ENCODE data around the gene TMCC2.
"Not testable (repeated sequence)": the region's sequence is repeated elsewhere in the genome, so short reads cannot be mapped to it uniquely, and the experiment has no call there.

GRCh38 chr1:205297546-205298177 is 69.9 kb downstream of the TMCC2 start:
- peak; percentile 51; the same call in 1 of the 2 replicates for TF ChIP-seq CEBPB (IDR thresholded peaks at IDR 0.05)
- TF ChIP-seq EGR1 (IDR thresholded peaks at IDR 0.05); RAD21 (IDR thresholded peaks at IDR 0.05; ENCODE audit: low read depth); MAX (IDR thresholded peaks at IDR 0.05); USF1 (IDR thresholded peaks at IDR 0.05); TAF1 (IDR thresholded peaks at IDR 0.05; ENCODE audit: low read depth); REST (IDR thresholded peaks at IDR 0.05; ENCODE audit: low read depth); ZBTB7A (IDR thresholded peaks at IDR 0.05; ENCODE audit: low read depth); YY1 (IDR thresholded peaks at IDR 0.05; ENCODE audit: low read depth); CREB1 (IDR thresholded peaks at IDR 0.05; ENCODE audit: low read depth): not testable (repeated sequence)
- peak; percentile 76; the same call in 1 of the 2 replicates for TF ChIP-seq EP300 (IDR thresholded peaks at IDR 0.05; ENCODE audit: borderline replicate concordance)
- peak; percentile 73 for TF ChIP-seq TEAD4 (IDR thresholded peaks at IDR 0.05)
- peak; percentile 19; the same call in 1 of the 2 replicates for TF ChIP-seq NFIC (IDR thresholded peaks at IDR 0.05)
- peak; percentile 74 for TF ChIP-seq TCF12 (IDR thresholded peaks at IDR 0.05; ENCODE audit: low read depth)

Measured in Ishikawa (cell line).